Lung (tissue), 12 donors: ENCODE measurements around the gene MMP11. TPM values are rescaled to one million over a fixed set of nuclear protein-coding genes. Genes with fewer than 3 reads are reported as not detected.

Experiments used
- ATAC-seq: fragments of 200-7000 bp; cut with Tn5 transposase; one replicate; pipeline ENCODE4 v1.9.1; 2020; ENCODE audit warnings: moderate number of reproducible peaks; ENCODE audit not compliant: insufficient read depth, low FRiP score
- DNase-seq, 3 donors: peaks; one replicate each; pipeline ENCODE4 v3.0.0-alpha.2; 2013 to 2017
- H3K27ac ChIP-seq, 2 donors: one replicate each; pipeline ENCODE4 v1.5.1; 2013; ENCODE audit warnings: mild to moderate bottlenecking in 2 of 2, moderate library complexity in 2 of 2, control low read depth in 1 of 2, inconsistent platforms in 1 of 2, low read depth in 1 of 2, low read length in 1 of 2
- H3K27me3 ChIP-seq, 3 donors: one replicate each; pipeline ENCODE4 v1.5.1; 2013; ENCODE audit warnings: low read length in 2 of 3; ENCODE audit not compliant: control insufficient read depth in 3 of 3, insufficient read depth in 3 of 3
- H3K36me3 ChIP-seq, 4 donors: one replicate each; pipeline ENCODE4 v1.5.1; 2013; ENCODE audit warnings: low read length in 4 of 4, mild to moderate bottlenecking in 1 of 4, moderate library complexity in 1 of 4; ENCODE audit not compliant: control insufficient read depth in 4 of 4, insufficient read depth in 4 of 4
- H3K4me1 ChIP-seq, 5 donors: one replicate each; pipeline ENCODE4 v1.5.1; 2013; ENCODE audit warnings: low read length in 5 of 5, mild to moderate bottlenecking in 2 of 5, moderate library complexity in 1 of 5; ENCODE audit not compliant: control insufficient read depth in 5 of 5, insufficient read depth in 5 of 5
- H3K4me3 ChIP-seq: one replicate; pipeline ENCODE4 v1.5.1; 2013; ENCODE audit warnings: mild to moderate bottlenecking, control low read depth, moderate library complexity
- H3K9ac ChIP-seq, 2 donors: one replicate each; pipeline ENCODE4 v1.5.1; 2013; ENCODE audit warnings: low read length in 2 of 2, control low read depth in 1 of 2; ENCODE audit not compliant: insufficient read depth in 1 of 2
- H3K9me3 ChIP-seq, 4 donors: one replicate each; pipeline ENCODE4 v1.5.1; 2013; ENCODE audit warnings: low read length in 3 of 4, mild to moderate bottlenecking in 1 of 4, moderate library complexity in 1 of 4; ENCODE audit not compliant: control insufficient read depth in 4 of 4, insufficient read depth in 3 of 4
- CTCF ChIP-seq: IDR thresholded peaks from 2 replicates; pipeline ENCODE4 v1.5.1; 2012; ENCODE audit warnings: mild to moderate bottlenecking; ENCODE audit errors: control extremely low read depth, extremely low read depth
- WGBS, 2 donors: extraction: QIAGEN DNeasy Blood & Tissue Kit; methylation state at CpG; one replicate each; pipeline ENCODE4 v1.1.7; 2013; 5-methylcytosine and 5-hydroxymethylcytosine counted together
- polyA plus RNA-seq, 2 donors: library from polyadenylated mRNA; stranded (reverse); fragments of 200-250 nt; gene quantifications; one replicate each; pipeline ENCODE4 v1.2.1, GENCODE V29; 2013
- total RNA-seq, 2 donors: library from RNA; depleted of rRNA in 1 of 2; stranded (reverse); fragments of >200 nt in 1 of 2; gene quantifications; one replicate each; pipeline ENCODE4 v1.2.1, GENCODE V29; 2014 to 2021
- donor health status: control.
- donor health status: control.
- donor health status: Bipolar disorder and iron deficiency.
- donor health status: healthy.
- donor health status: DM: yes; HTN: yes; CAD: no.

The MMP11 gene
- total and polyA plus RNA-seq, 4 donors: 0.43 to 2.6 (median 1.4) TPM

- Histone ChIP-seq H3K4me3 (no peak overlapping the region), H3K36me3 (peaks cover 21 to 62% (median 53%) of the 10 kb centered on the region in 4 donors), H3K27me3 (no peaks in the 10 kb centered on the region), H3K4me1 (no peaks in the 10 kb centered on the region), H3K9ac (no peak overlapping the region), H3K27ac (no peak overlapping the region), H3K9me3 (peaks cover 0 to 2% (median 0%) of the 10 kb centered on the region in 4 donors)
- no peak for TF ChIP-seq CTCF
- ATAC-seq (no peak), DNase-seq (no peak)
- 83 to 88% methylated on average over 21 of the region's 21 CpGs for WGBS, 2 donors
Observed at GRCh38 chr22:23803001-23803819, 30.6 kb downstream of the MMP11 start.

- Histone ChIP-seq H3K9me3 (peaks cover 0 to 2% (median 0%) of the 10 kb centered on the region in 4 donors), H3K36me3 (peaks cover 21 to 55% (median 51%) of the 10 kb centered on the region in 4 donors), H3K9ac (no peak overlapping the region), H3K4me1 (no peaks in the 10 kb centered on the region), H3K4me3 (no peak overlapping the region), H3K27me3 (no peaks in the 10 kb centered on the region), H3K27ac (no peak overlapping the region)
- no peak for TF ChIP-seq CTCF
- DNase-seq: peak in 1 of 3 donors; percentile 31
- WGBS, 2 donors: 85 to 86% methylated on average over 12 of the region's 12 CpGs
- no peak for ATAC-seq
Observed at GRCh38 chr22:23804781-23805291, 32.2 kb downstream of the MMP11 start.

- DNase-seq (no peak), ATAC-seq (no peak)
- peaks cover 11 to 40% (median 35%) of the 10 kb centered on the region in 4 donors for H3K36me3 ChIP-seq
Observed at GRCh38 chr22:23806837-23807236, 34.2 kb downstream of the MMP11 start.

More at GRCh38 chr22:23806837-23807236, 34.2 kb downstream of the MMP11 start:
- H3K9me3 ChIP-seq: peaks cover 0 to 2% (median 0%) of the 10 kb centered on the region in 4 donors
- no peak overlapping the region for H3K4me3 ChIP-seq
- H3K4me1 ChIP-seq: no peaks in the 10 kb centered on the region
- H3K9ac ChIP-seq: no peak overlapping the region
- 87 to 94% methylated on average over 1 of the region's 1 CpG for WGBS, 2 donors
- H3K27me3 ChIP-seq: no peaks in the 10 kb centered on the region
- no peak overlapping the region for H3K27ac ChIP-seq
- TF ChIP-seq CTCF: no peak
